Endothelial cell of umbilical vein (primary cell): ENCODE results near the gene MST1.

Source experiments
- CTCF ChIP-seq, 2 donors: IDR thresholded peaks; 1 replicate in 1 of 2; 2 replicates in 1 of 2; pipeline ENCODE4 v1.5.1; 2011; ENCODE audit warnings: low read length in 2 of 2, mild to moderate bottlenecking in 2 of 2, moderate library complexity in 2 of 2, control low read depth in 1 of 2, inconsistent platforms in 1 of 2, low read depth in 1 of 2; ENCODE audit not compliant: insufficient read depth in 1 of 2; ENCODE audit errors: extremely low read depth in 1 of 2
- EZH2 ChIP-seq: IDR thresholded peaks from 2 replicates; pipeline ENCODE4 v1.6.1; 2012; ENCODE audit warnings: borderline replicate concordance, low read depth, mild to moderate bottlenecking, moderate library complexity, low read length, inconsistent platforms; ENCODE audit not compliant: severe bottlenecking
- FOS ChIP-seq: IDR thresholded peaks from 2 replicates; pipeline ENCODE4 v1.6.1; 2011; ENCODE audit warnings: mild to moderate bottlenecking, low read length, moderate library complexity, borderline replicate concordance; ENCODE audit not compliant: insufficient read depth
- MAX ChIP-seq: IDR thresholded peaks from 2 replicates; pipeline ENCODE4 v1.6.1; 2011; ENCODE audit not compliant: insufficient read depth, insufficient read length
- MYC ChIP-seq: IDR thresholded peaks from one replicate; pipeline ENCODE4 v1.6.1; 2011; ENCODE audit warnings: mild to moderate bottlenecking, low read depth, low read length
- POLR2A ChIP-seq: IDR thresholded peaks from 2 replicates; pipeline ENCODE4 v1.6.1; 2012; ENCODE audit warnings: low read depth, mild to moderate bottlenecking, control low read depth, low read length
- POLR2AphosphoS5 ChIP-seq: IDR thresholded peaks from 2 replicates; pipeline ENCODE4 v1.6.1; 2012; ENCODE audit warnings: low read depth, mild to moderate bottlenecking, control low read depth, low read length, moderate library complexity; ENCODE audit not compliant: insufficient read depth

DNA sequence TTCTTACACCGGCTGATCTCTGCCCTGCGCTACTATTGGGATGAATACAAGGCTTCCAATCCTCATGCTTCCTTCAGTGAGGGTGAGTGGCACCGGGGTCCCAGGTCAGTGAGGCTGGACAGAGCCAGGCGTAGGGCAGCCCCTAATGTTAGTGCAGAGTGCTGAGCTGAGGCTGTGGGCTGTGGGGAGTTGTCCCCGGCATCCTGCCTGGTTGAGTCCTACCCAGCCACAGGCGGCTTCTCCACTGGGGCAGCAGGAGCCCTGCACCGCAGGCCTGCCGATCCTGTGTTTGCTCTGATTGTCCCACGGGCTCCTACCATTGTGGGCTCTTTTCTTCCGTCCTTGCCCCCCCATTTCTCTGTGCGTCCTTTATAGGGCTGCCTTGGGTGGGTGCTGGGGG, 13.4 kb upstream of the MST1 start:
- no peak for TF ChIP-seq EZH2
- no peak for TF ChIP-seq CTCF (IDR thresholded peaks at IDR 0.05; ENCODE audit: extremely low read depth in 1 of 2, insufficient read depth in 1 of 2, low read depth in 1 of 2, low read length in 2 of 2)
- no peak for TF ChIP-seq POLR2A
- no peak for TF ChIP-seq POLR2AphosphoS5
- no peak for TF ChIP-seq MAX
- TF ChIP-seq MYC: no peak
- TF ChIP-seq FOS: no peak
